A549 (cell line): Measurements from ENCODE around the gene ATXN7L1. TPM values are rescaled to one million over a fixed set of nuclear protein-coding genes. Genes with fewer than 3 reads are reported as not detected.
A peak's percentile ranks its signal among the peaks of the same experiment; 100 is the strongest.

Source experiments
- ATAC-seq, 2 experiments: fragments of 200-7000 bp in 1 of 2; fragments of >200 bp in 1 of 2; cut with Nextera tagmentation in 1 of 2; cut with Tn5 transposase in 1 of 2; 3 replicates each; pipeline versions ENCODE4 v1.8.0 to v1.9.1; 2018 to 2020; ENCODE audit warnings: mild to moderate bottlenecking in 1 of 2, moderate library complexity in 1 of 2
- CTCF ChIA-PET: fragments of 300-600 bp; sonication (Branson Sonifier 250); formaldehyde crosslinking; extraction: SDS; loops from one replicate; lab custom pipeline; 2021; ENCODE audit warnings: antibody characterized with exemption, inconsistent platforms; lab: Yijun Ruan, JAX
- POLR2A ChIA-PET: fragments of 350-600 bp; formaldehyde crosslinking; extraction: SDS; loops from one replicate; lab custom pipeline; 2021; ENCODE audit warnings: antibody characterized with exemption, inconsistent platforms; lab: Yijun Ruan, JAX
- DNase-seq, 2 experiments: peaks; one replicate each; pipeline versions ENCODE4 v3.0.0 to v3.0.0-alpha.2; 2011 to 2016; ENCODE audit warnings: low read depth in 1 of 2, low spot score in 1 of 2
- FAIRE-seq: peaks from 2 replicates; lab custom pipeline; 2011; peaks lifted over from hg19 to GRCh38; lab: Jason Lieb, UNC
- H3K27ac ChIP-seq, 2 experiments: fragments of >200 bp; sonication (Bioruptor Twin); formaldehyde crosslinking; 3 replicates each; pipeline ENCODE4 v1.5.1; 2016 to 2017
- H3K4me1 ChIP-seq: fragments of >200 bp; sonication (Bioruptor Twin); formaldehyde crosslinking; 3 replicates; pipeline ENCODE4 v1.6.1; 2016
- H3K4me2 ChIP-seq: fragments of >200 bp; sonication (Bioruptor Twin); formaldehyde crosslinking; 3 replicates; pipeline ENCODE4 v1.6.1; 2016
- H3K4me3 ChIP-seq: fragments of >200 bp; sonication (Bioruptor Twin); formaldehyde crosslinking; 3 replicates; pipeline ENCODE4 v1.5.1; 2016
- H3K9me3 ChIP-seq: fragments of >200 bp; sonication (Bioruptor Twin); formaldehyde crosslinking; 3 replicates; pipeline ENCODE4 v1.6.1; 2016
- CBX2 ChIP-seq: fragments of 200-600 bp; sonication (generic); IDR thresholded peaks from 2 replicates; pipeline ENCODE4 v1.6.1; 2016; ENCODE audit warnings: low read depth, mild to moderate bottlenecking, borderline replicate concordance
- CEBPB ChIP-seq, 2 experiments: fragments of >200 bp in 1 of 2; sonication (Bioruptor Twin) in 1 of 2; formaldehyde crosslinking in 1 of 2; IDR thresholded peaks; 2 replicates each; pipeline ENCODE4 v1.6.1; 2012 to 2016
- EHMT2 ChIP-seq: fragments of 200-600 bp; sonication (generic); IDR thresholded peaks from 2 replicates; pipeline ENCODE4 v1.6.1; 2016; ENCODE audit warnings: antibody characterized with exemption, low read depth, mild to moderate bottlenecking, moderate library complexity
- FOXS1 ChIP-seq: fragments of 250-450 bp; sonication (Bioruptor Pico); IDR thresholded peaks from 2 replicates; pipeline ENCODE4 v1.5.0; 2020; ENCODE audit warnings: mild to moderate bottlenecking, moderate library complexity
- GATA3 ChIP-seq: IDR thresholded peaks from 2 replicates; pipeline ENCODE4 v1.6.1; 2012; ENCODE audit warnings: borderline replicate concordance
- HDAC2 ChIP-seq: fragments of 200-600 bp; sonication (generic); IDR thresholded peaks from 2 replicates; pipeline ENCODE4 v1.6.1; 2016
- HOXB13 ChIP-seq: fragments of 250-450 bp; sonication (Bioruptor Pico); IDR thresholded peaks from 2 replicates; pipeline ENCODE4 v1.5.0; 2020; ENCODE audit warnings: low read depth, mild to moderate bottlenecking, moderate library complexity
- JUNB ChIP-seq: fragments of >200 bp; sonication (Bioruptor Twin); formaldehyde crosslinking; IDR thresholded peaks from 2 replicates; pipeline ENCODE4 v1.6.1; 2016
- MAFK ChIP-seq: fragments of 450-650 bp; IDR thresholded peaks from 2 replicates; pipeline ENCODE4 v1.6.1; 2014; ENCODE audit not compliant: partially characterized antibody
- MAZ ChIP-seq: fragments of 150-350 bp; IDR thresholded peaks from 2 replicates; pipeline ENCODE4 v1.6.1; 2014; ENCODE audit warnings: antibody characterized with exemption, low read depth, low read length, borderline replicate concordance
- MYC ChIP-seq: IDR thresholded peaks from 2 replicates; pipeline ENCODE4 v1.6.1; 2012; ENCODE audit warnings: mild to moderate bottlenecking, inconsistent platforms, low read length, improper control_type of control experiment, borderline replicate concordance
- POLR2A ChIP-seq: IDR thresholded peaks from 2 replicates; pipeline ENCODE4 v1.6.1; 2012; ENCODE audit warnings: mild to moderate bottlenecking, low read length
- POLR2AphosphoS2 ChIP-seq: conservative IDR thresholded peaks from 2 replicates; pipeline ENCODE4 v1.6.1; 2012; ENCODE audit warnings: low read length, improper control_type of control experiment, inconsistent platforms
- RARB ChIP-seq: fragments of 250-450 bp; sonication (Bioruptor Pico); IDR thresholded peaks from 2 replicates; pipeline ENCODE4 v1.8.0; 2021; ENCODE audit warnings: mild to moderate bottlenecking, moderate library complexity
- RFX5 ChIP-seq: fragments of 450-650 bp; IDR thresholded peaks from 2 replicates; pipeline ENCODE4 v1.7.1; 2014; ENCODE audit warnings: antibody characterized with exemption, mild to moderate bottlenecking, moderate library complexity
- RNF2 ChIP-seq: fragments of 200-600 bp; sonication (generic); IDR thresholded peaks from 2 replicates; pipeline ENCODE4 v1.6.1; 2016; ENCODE audit warnings: low read depth, mild to moderate bottlenecking, antibody characterized with exemption, moderate library complexity, borderline replicate concordance
- SMC3 ChIP-seq: fragments of >200 bp; sonication (Bioruptor Twin); formaldehyde crosslinking; IDR thresholded peaks from 3 replicates; pipeline ENCODE4 v1.6.1; 2018; ENCODE audit warnings: inconsistent platforms
- ZC3H11A ChIP-seq: fragments of 450-650 bp; IDR thresholded peaks from 2 replicates; pipeline ENCODE4 v1.6.1; 2014; ENCODE audit warnings: antibody characterized with exemption, mild to moderate bottlenecking
- ZFP36 ChIP-seq: fragments of 450-650 bp; IDR thresholded peaks from 2 replicates; pipeline ENCODE4 v1.6.1; 2014; ENCODE audit warnings: borderline replicate concordance; ENCODE audit not compliant: partially characterized antibody
- ZNF302 ChIP-seq: fragments of 250-450 bp; sonication (Bioruptor Pico); IDR thresholded peaks from 2 replicates; pipeline ENCODE4 v1.9.0; 2021; ENCODE audit warnings: inconsistent platforms, mild to moderate bottlenecking, moderate library complexity
- ZSCAN20 ChIP-seq: fragments of 250-450 bp; sonication (Bioruptor Pico); IDR thresholded peaks from 2 replicates; pipeline ENCODE4 v1.8.0; 2022; ENCODE audit warnings: mild to moderate bottlenecking, moderate library complexity
- WGBS: methylation state at CpG from one replicate; pipeline ENCODE4 v1.1.6; 2017; ENCODE audit errors: missing lambda C conversion rate; 5-methylcytosine and 5-hydroxymethylcytosine counted together
- polyA plus RNA-seq, 4 experiments: library from polyadenylated mRNA; depleted of rRNA in 3 of 4; stranded (reverse); fragments of >200 nt; fragmentation: RNase III in 1 of 4; extraction: RNeasy Plus Mini Kit Qiagen cat#74134 plus additional on column Dnase treatment in 1 of 4; gene quantifications; 2 replicates in 3 of 4; 3 replicates in 1 of 4; pipeline ENCODE4 v1.2.3, GENCODE V29; 2011 to 2017
- TF ChIP-seq, protein P1 (sequence below): IDR thresholded peaks from 2 replicates; pipeline ENCODE4 v1.6.1; 2012
- TF ChIP-seq, protein P2 (sequence below): fragments of >200 bp; sonication (Bioruptor Twin); formaldehyde crosslinking; IDR thresholded peaks from 3 replicates; pipeline ENCODE4 v1.6.1; 2016
- TF ChIP-seq, protein P3 (sequence below): fragments of 150-350 bp; IDR thresholded peaks from 2 replicates; pipeline ENCODE4 v1.6.1; 2014; ENCODE audit warnings: low read depth, mild to moderate bottlenecking, low read length

Gene ATXN7L1
- polyA plus RNA-seq, 2 of the 4 experiments (the other 2 are of a cell fraction), result 4.5 to 5.7 TPM

GRCh38 chr7:105773030-105773460, 103.4 kb downstream of the ATXN7L1 start:
- ChIA-PET CTCF (no interaction called here), POLR2A (no interaction called here)
- no peak overlapping the region for H3K27ac ChIP-seq
- DNase-seq (no peak), ATAC-seq (no peak), FAIRE-seq (no peak)
- WGBS, result 85% methylated on average over 3 of the region's 3 CpGs
- H3K4me1 ChIP-seq, result peaks cover 41% of the 10 kb centered on the region
- no peak overlapping the region for H3K4me3 ChIP-seq
- no peak for TF ChIP-seq MAFK
- TF ChIP-seq JUNB, result no peak
- TF ChIP-seq, protein P1, sequence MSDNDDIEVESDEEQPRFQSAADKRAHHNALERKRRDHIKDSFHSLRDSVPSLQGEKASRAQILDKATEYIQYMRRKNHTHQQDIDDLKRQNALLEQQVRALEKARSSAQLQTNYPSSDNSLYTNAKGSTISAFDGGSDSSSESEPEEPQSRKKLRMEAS, result no peak
- TF ChIP-seq, protein P2, sequence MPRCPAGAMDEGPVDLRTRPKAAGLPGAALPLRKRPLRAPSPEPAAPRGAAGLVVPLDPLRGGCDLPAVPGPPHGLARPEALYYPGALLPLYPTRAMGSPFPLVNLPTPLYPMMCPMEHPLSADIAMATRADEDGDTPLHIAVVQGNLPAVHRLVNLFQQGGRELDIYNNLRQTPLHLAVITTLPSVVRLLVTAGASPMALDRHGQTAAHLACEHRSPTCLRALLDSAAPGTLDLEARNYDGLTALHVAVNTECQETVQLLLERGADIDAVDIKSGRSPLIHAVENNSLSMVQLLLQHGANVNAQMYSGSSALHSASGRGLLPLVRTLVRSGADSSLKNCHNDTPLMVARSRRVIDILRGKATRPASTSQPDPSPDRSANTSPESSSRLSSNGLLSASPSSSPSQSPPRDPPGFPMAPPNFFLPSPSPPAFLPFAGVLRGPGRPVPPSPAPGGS, result no peak
- no peak for TF ChIP-seq CBX2
- TF ChIP-seq HOXB13 (CRISPR knock-in tag), result no peak
- TF ChIP-seq POLR2AphosphoS2, result no peak
- H3K9me3 ChIP-seq, result no peaks in the 10 kb centered on the region
- no peak overlapping the region for H3K4me2 ChIP-seq

DNA sequence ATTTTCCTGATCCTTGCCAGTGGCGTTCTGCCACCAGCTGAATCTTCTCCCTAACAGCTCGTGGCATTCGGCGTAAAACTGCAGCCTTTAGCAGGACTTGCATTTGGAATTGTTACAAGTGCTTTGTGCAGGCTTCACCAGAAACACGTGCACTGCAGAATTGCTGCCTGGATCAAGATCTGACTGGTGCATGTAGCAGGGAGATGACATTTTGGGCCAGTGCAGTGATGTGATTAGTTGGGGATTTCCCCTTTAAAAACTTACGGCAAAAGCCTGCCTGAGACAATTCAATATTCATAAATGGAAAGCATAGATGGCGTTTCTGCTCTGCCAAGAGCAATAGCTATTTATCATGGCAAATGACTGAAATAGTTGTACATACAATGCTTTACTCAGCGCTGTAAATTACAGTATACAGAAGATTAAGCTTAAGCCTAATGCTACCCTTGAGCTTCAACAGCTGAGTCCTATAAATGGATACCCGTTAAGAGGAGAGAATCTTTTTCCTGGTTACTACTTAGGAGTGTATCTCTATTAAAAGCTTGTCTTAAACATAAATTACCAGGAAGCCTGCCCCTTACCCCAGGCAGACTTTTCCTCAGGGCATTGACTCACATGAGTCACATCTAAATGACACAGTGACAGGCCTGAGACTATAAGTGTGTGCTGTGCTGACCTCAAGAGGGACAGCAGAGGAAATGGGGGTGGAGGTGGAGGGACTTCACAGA, 106.3 kb downstream of the ATXN7L1 start:
- Histone ChIP-seq H3K4me1 (peaks cover 12% of the 10 kb centered on the region), H3K4me3 (no peak overlapping the region), H3K4me2 (peak overlapping the region; percentile 37; the same call in 1 of the 3 replicates), H3K9me3 (no peaks in the 10 kb centered on the region), H3K27ac (peak overlapping the region in 1 of 2 experiments; percentile 29; a peak in 1 of 6 replicates)
- ATAC-seq, result peak; percentile 44 to 55; a peak in 4 of 6 replicates
- FAIRE-seq, result no peak
- ChIA-PET CTCF (interaction anchor here (0.7 to 18.1 kb wide), 7 partner anchors 10 to 287 kb away, joined by 3 to 251 read pairs (median 4); no protein-coding TSS in a partner anchor), POLR2A (no interaction called here)
- WGBS, result 72% methylated on average over 9 of the region's 9 CpGs
- no peak for TF ChIP-seq EHMT2
- no peak for TF ChIP-seq GATA3
- TF ChIP-seq FOXS1 (CRISPR knock-in tag), result no peak
- no peak for TF ChIP-seq ZC3H11A
- TF ChIP-seq, protein P3, sequence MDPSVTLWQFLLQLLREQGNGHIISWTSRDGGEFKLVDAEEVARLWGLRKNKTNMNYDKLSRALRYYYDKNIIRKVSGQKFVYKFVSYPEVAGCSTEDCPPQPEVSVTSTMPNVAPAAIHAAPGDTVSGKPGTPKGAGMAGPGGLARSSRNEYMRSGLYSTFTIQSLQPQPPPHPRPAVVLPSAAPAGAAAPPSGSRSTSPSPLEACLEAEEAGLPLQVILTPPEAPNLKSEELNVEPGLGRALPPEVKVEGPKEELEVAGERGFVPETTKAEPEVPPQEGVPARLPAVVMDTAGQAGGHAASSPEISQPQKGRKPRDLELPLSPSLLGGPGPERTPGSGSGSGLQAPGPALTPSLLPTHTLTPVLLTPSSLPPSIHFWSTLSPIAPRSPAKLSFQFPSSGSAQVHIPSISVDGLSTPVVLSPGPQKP, result no peak
- TF ChIP-seq POLR2A, result no peak
- TF ChIP-seq, protein P1, result no peak
- no peak for TF ChIP-seq HDAC2
- TF ChIP-seq ZNF302 (CRISPR knock-in tag), result no peak
- TF ChIP-seq MYC, result no peak
- TF ChIP-seq CEBPB (IDR thresholded peaks at IDR 0.05), result no peak
- TF ChIP-seq SMC3, result no peak
- TF ChIP-seq ZFP36, result no peak
- no peak for TF ChIP-seq MAZ
- TF ChIP-seq RNF2, result no peak
- no peak for TF ChIP-seq RFX5
- no peak for TF ChIP-seq ZSCAN20
- TF ChIP-seq MAFK, result no peak
- TF ChIP-seq RARB (CRISPR knock-in tag), result no peak
- TF ChIP-seq, all 56 proteins: peak for 0
- peak in 1 of 2 experiments; percentile 16 for DNase-seq
